ENCODE measurements around the gene TOR1A.
A peak's percentile ranks its signal among the peaks of the same experiment; 100 is the strongest.

Gene TOR1A

GRCh38 chr9:129868872-129869486 lies 45.0 kb upstream of the TOR1A start:
- Histone ChIP-seq H3K27me3 (ENCODE audit: control insufficient read depth, low read length) (no peaks in the 10 kb centered on the region), H3K4me3 (ENCODE audit: low read length) (no peak overlapping the region), H3K9me3 (ENCODE audit: control insufficient read depth, insufficient read depth, low read length) (no peaks in the 10 kb centered on the region), H3K36me3 (ENCODE audit: control insufficient read depth, low read length) (peaks cover 5% of the 10 kb centered on the region; the same call in 1 of the 2 replicates), H3K9me2 (replicated peaks; ENCODE audit: control insufficient read depth, low read length) (no peaks in the 10 kb centered on the region), H3K79me2 (ENCODE audit: control insufficient read depth, low read length) (no peaks in the 10 kb centered on the region), H3F3A (ENCODE audit: control insufficient read depth, insufficient read depth) (peaks cover 2% of the 10 kb centered on the region; the same call in 1 of the 2 replicates), H3K4me2 (ENCODE audit: low read length) (no peak overlapping the region), H3K27ac (ENCODE audit: low read depth, low read length) (no peak overlapping the region), H3K4me1 (ENCODE audit: control insufficient read depth, low read length) (peaks cover 13% of the 10 kb centered on the region), H4K20me1 (ENCODE audit: control insufficient read depth, insufficient read depth, low read depth, low read length) (no peaks in the 10 kb centered on the region)
- TF ChIP-seq CTCF (IDR thresholded peaks at IDR 0.05; ENCODE audit: low read depth, low read length, poor library complexity, severe bottlenecking): no peak
- no peak for TF ChIP-seq EZH2phosphoT487 (IDR thresholded peaks at IDR 0.05; ENCODE audit: borderline replicate concordance, low read length)

GRCh38 chr9:129868023-129868871 lies 44.3 kb upstream of the TOR1A start:
- Histone ChIP-seq H3F3A (ENCODE audit: control insufficient read depth, insufficient read depth) (peaks cover 2% of the 10 kb centered on the region; the same call in 1 of the 2 replicates), H3K4me2 (ENCODE audit: low read length) (no peak overlapping the region), H3K4me3 (ENCODE audit: low read length) (no peak overlapping the region), H3K4me1 (ENCODE audit: control insufficient read depth, low read length) (peaks cover 14% of the 10 kb centered on the region), H3K9me2 (replicated peaks; ENCODE audit: control insufficient read depth, low read length) (no peaks in the 10 kb centered on the region), H3K79me2 (ENCODE audit: control insufficient read depth, low read length) (no peaks in the 10 kb centered on the region), H4K20me1 (ENCODE audit: control insufficient read depth, insufficient read depth, low read depth, low read length) (no peaks in the 10 kb centered on the region), H3K27me3 (ENCODE audit: control insufficient read depth, low read length) (no peaks in the 10 kb centered on the region), H3K27ac (ENCODE audit: low read depth, low read length) (no peak overlapping the region), H3K36me3 (ENCODE audit: control insufficient read depth, low read length) (peaks cover 7% of the 10 kb centered on the region; the same call in 1 of the 2 replicates), H3K9me3 (ENCODE audit: control insufficient read depth, insufficient read depth, low read length) (no peaks in the 10 kb centered on the region)
- no peak for TF ChIP-seq EZH2phosphoT487 (IDR thresholded peaks at IDR 0.05; ENCODE audit: borderline replicate concordance, low read length)
- TF ChIP-seq CTCF (IDR thresholded peaks at IDR 0.05; ENCODE audit: low read depth, low read length, poor library complexity, severe bottlenecking): no peak

GRCh38 chr9:129867136-129868022 lies 43.4 kb upstream of the TOR1A start:
- H3K27ac ChIP-seq (ENCODE audit: low read depth, low read length): no peak overlapping the region
- H3K27me3 ChIP-seq (ENCODE audit: control insufficient read depth, low read length): no peaks in the 10 kb centered on the region
- no peak overlapping the region for H3K4me3 ChIP-seq (ENCODE audit: low read length)
- H3K9me2 ChIP-seq (replicated peaks; ENCODE audit: control insufficient read depth, low read length): no peaks in the 10 kb centered on the region
- peak; percentile 58 for TF ChIP-seq CTCF (IDR thresholded peaks at IDR 0.05; ENCODE audit: low read depth, low read length, poor library complexity, severe bottlenecking)
- no peak for TF ChIP-seq EZH2phosphoT487 (IDR thresholded peaks at IDR 0.05; ENCODE audit: borderline replicate concordance, low read length)
- no peaks in the 10 kb centered on the region for H3K9me3 ChIP-seq (ENCODE audit: control insufficient read depth, insufficient read depth, low read length)
- H3F3A ChIP-seq (ENCODE audit: control insufficient read depth, insufficient read depth): peaks cover 2% of the 10 kb centered on the region; the same call in 1 of the 2 replicates
- H3K36me3 ChIP-seq (ENCODE audit: control insufficient read depth, low read length): peaks cover 8% of the 10 kb centered on the region; the same call in 1 of the 2 replicates
- H3K4me2 ChIP-seq (ENCODE audit: low read length): no peak overlapping the region
- no peaks in the 10 kb centered on the region for H3K79me2 ChIP-seq (ENCODE audit: control insufficient read depth, low read length)
- peaks cover 18% of the 10 kb centered on the region for H3K4me1 ChIP-seq (ENCODE audit: control insufficient read depth, low read length)
- H4K20me1 ChIP-seq (ENCODE audit: control insufficient read depth, insufficient read depth, low read depth, low read length): no peaks in the 10 kb centered on the region
